ENCODE data around the gene KNSTRN.

DNA sequence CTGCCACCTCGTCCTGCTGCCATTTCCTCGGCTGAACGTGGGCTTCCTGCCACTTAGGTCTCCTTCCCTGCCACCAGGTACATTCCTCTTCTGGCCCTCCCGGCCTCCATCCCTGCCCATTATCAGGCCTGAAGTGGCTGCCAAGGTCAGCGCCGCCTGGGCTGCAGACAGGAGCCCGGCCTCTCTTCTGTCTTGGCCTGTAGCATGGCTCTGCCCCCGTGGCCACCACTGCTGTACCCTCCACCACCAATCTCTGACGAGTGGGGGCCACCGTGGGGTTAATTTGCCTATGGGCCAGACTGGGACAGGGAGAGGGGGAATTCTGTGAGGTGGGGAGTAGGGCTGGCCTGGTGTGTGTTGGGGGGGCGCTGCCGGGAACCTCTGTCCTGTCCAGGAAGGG, 56.2 kb downstream of the KNSTRN start:
- TF ChIP-seq, protein P1, sequence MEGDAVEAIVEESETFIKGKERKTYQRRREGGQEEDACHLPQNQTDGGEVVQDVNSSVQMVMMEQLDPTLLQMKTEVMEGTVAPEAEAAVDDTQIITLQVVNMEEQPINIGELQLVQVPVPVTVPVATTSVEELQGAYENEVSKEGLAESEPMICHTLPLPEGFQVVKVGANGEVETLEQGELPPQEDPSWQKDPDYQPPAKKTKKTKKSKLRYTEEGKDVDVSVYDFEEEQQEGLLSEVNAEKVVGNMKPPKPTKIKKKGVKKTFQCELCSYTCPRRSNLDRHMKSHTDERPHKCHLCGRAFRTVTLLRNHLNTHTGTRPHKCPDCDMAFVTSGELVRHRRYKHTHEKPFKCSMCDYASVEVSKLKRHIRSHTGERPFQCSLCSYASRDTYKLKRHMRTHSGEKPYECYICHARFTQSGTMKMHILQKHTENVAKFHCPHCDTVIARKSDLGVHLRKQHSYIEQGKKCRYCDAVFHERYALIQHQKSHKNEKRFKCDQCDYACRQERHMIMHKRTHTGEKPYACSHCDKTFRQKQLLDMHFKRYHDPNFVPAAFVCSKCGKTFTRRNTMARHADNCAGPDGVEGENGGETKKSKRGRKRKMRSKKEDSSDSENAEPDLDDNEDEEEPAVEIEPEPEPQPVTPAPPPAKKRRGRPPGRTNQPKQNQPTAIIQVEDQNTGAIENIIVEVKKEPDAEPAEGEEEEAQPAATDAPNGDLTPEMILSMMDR (IDR thresholded peaks at IDR 0.05) = no peak
- no peak for TF ChIP-seq ZFX (IDR thresholded peaks at IDR 0.05; ENCODE audit: borderline replicate concordance)
